ENCODE results near the gene TNFRSF21.
"Not testable (repeated sequence)": the region's sequence is repeated elsewhere in the genome, so short reads cannot be mapped to it uniquely, and the experiment has no call there.

Gene TNFRSF21

GRCh38 chr6:47286301-47286700 lies 23.4 kb downstream of the TNFRSF21 start:
- DNase-seq (ENCODE audit: low spot score): no peak

DNA sequence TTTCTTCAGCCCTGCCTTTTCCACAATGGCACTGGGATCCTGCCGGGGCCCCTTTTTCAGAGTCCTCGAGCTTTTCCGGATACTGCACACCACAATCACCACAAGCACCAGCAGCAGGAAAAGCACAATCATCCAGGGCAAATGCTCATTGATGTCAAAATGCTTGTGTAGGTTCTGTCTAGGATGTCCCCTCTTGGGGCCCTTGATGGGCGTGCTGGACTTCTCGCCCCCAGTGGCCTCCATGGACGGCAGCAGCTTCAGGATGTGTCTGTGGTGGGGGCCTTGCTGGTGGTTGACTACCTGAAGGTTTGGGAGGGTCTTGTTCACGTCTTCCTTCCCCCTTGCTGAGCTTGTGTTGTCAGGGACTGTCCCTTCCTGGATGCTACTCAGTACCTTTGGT lies 25.7 kb downstream of the TNFRSF21 start:
- DNase-seq (ENCODE audit: low spot score): no peak

- no peak for DNase-seq (ENCODE audit: low spot score)
These were observed 31.2 kb downstream of the TNFRSF21 start for GRCh38 chr6:47278545-47278944.

DNA sequence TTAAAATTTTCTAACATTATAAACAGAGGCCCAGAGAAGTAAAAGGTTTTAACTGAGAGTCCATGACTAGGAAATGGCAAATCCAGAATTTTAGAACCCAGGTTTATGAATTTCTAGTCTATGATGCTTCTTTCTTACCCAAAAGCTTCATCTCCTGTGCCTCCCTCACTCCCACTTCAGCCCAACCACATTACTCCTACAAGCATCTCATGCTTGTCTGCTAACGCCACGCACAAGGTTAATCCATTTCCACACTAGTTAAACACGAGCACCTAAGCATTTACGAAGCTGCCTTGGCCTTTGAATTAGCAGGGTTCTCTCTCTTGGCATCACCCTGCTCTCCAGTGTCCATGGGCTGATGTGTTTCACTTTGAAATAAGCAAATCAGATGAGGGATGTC lies 32.0 kb downstream of the TNFRSF21 start:
- DNase-seq (ENCODE audit: low spot score): no peak

GRCh38 chr6:47276377-47276776 lies 33.3 kb downstream of the TNFRSF21 start:
- no peak for DNase-seq (ENCODE audit: low spot score)

GRCh38 chr6:47275640-47276039 lies 34.1 kb downstream of the TNFRSF21 start:
- DNase-seq (ENCODE audit: low spot score): no peak

- not testable (repeated sequence) for DNase-seq (ENCODE audit: low spot score)
These were observed 34.6 kb downstream of the TNFRSF21 start for GRCh38 chr6:47275132-47275531.

DNA sequence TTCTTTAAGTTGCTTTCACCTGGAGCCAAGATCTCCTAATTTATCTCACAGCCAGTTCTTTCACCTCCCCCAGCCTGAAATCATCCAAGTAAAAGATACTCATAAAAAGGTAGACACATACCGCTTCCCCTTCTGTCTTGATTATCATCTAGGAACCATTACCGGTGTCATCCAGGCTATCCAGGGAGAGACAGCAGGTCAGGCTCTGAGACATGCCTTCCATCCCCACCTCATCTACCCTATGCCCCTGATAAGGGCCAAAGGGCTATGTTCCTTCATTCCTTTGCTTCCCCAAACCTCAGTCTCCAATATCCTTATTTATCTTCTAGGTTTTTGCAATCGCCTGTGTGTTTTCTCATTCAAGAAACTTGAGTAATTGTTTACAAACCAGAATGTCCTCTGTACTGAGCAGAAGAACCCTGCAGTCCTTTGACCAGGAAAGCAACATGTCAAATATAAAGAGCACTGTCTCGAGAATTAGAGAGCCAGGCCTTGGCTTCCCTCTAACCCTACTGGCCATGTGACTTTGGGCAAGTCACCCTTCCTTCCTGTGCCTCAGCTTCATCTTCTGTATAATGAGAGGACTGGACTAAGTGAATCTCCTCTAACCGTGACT lies 41.0 kb downstream of the TNFRSF21 start:
- no peak for DNase-seq (ENCODE audit: low spot score)

DNA sequence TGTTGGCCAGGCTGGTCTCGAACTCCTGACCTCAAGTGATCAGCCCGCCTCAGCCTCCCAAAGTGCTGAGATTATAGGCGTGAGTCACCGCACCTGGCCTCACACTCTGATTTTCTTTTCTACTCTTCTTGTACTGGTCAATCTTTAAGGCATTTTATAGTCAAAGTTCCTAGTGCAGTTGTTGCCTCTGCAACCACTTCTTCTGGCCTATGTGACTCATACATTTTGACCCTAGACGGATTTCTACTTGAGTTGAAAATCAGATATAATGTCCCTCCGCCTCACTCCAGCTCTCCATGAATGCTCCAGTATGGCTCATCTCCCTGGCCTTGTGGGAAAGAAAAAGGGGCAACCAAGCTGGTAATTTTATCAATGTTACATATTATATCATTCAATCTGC lies 42.4 kb downstream of the TNFRSF21 start:
- no peak for DNase-seq (ENCODE audit: low spot score)

DNA sequence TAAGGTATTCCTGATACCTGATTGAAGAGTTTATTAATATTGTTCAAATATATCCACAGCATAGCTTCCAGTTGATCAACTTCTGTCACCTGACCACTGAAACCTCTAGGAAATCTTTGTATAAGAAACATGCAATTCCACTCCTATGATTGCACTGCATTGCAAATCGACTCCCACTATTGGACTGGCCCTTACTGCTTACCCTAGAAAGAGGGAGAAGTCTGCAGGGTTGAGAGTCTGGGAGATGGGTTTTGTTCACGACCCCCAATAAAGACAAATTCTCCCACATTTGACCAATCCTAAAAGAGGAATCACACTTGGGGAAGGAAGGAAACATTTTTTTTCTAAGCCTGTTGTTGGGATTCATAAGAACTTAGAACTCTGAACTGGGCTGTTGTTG lies 43.7 kb downstream of the TNFRSF21 start:
- no peak for DNase-seq (ENCODE audit: low spot score)

- DNase-seq (ENCODE audit: low spot score): no peak
These were observed 44.9 kb downstream of the TNFRSF21 start for GRCh38 chr6:47264775-47265184.

- DNase-seq (ENCODE audit: low spot score): no peak
These were observed 46.4 kb downstream of the TNFRSF21 start for GRCh38 chr6:47263268-47263667.

GRCh38 chr6:47262231-47262630 lies 47.5 kb downstream of the TNFRSF21 start:
- no peak for DNase-seq (ENCODE audit: low spot score)

DNA sequence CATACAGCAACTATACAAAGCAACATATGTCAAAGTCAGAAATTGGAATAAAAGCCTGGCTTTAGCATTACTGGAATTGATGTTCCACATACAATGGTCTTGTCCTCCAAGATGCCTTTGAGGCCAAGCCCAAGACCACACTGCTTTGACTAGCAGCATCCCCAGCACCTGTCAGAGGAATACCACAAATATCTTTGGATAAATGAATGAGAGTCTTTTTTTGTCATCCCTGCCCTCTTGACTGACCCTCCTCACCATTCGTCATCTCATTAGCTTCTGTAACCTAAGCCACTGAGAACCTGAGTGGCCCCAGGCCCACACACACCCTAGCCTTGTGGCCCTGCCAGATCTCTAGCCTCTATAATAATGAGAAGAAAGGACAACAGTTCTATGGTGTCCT lies 48.5 kb downstream of the TNFRSF21 start:
- no peak for DNase-seq (ENCODE audit: low spot score)

GRCh38 chr6:47260021-47260420 lies 49.7 kb downstream of the TNFRSF21 start:
- no peak for DNase-seq (ENCODE audit: low spot score)

DNA sequence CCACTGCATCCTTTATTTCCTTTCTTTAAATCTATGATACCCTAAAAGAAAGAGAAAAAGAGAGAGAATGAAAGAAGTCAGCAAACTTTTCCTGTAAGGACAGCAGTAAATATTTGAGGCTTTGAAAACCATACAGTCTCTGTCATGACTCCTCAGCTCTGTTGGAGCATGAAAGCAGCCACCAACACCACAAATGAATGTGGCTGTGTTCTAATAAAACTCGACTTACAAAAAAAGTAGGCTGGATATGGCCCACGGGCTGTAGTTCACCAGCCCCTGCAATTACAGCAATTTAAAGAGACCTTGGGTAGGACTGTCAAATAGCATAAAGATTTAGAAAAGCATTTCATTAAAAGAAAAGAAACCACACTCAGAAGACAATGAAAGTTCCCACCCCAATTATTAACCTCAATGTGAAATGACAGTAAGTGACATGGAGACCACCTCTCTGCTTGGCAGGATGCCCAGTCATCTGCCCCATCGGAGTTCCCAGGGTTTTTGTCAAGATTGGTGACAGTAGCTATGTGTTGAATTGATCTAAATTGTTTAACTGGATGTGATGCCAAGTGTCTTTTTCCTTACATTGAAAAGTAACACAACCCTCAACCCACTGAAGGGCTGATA lies 50.9 kb downstream of the TNFRSF21 start:
- DNase-seq (ENCODE audit: low spot score): no peak

GRCh38 chr6:47256981-47257730 lies 52.5 kb downstream of the TNFRSF21 start:
- no peak for DNase-seq (ENCODE audit: low spot score)

GRCh38 chr6:47256361-47256760 lies 53.3 kb downstream of the TNFRSF21 start:
- DNase-seq (ENCODE audit: low spot score): no peak

GRCh38 chr6:47254906-47255305 lies 54.8 kb downstream of the TNFRSF21 start:
- no peak for DNase-seq (ENCODE audit: low spot score)

GRCh38 chr6:47254051-47254450 lies 55.7 kb downstream of the TNFRSF21 start:
- no peak for DNase-seq (ENCODE audit: low spot score)

GRCh38 chr6:47253136-47253535 lies 56.6 kb downstream of the TNFRSF21 start:
- DNase-seq (ENCODE audit: low spot score): no peak

- DNase-seq (ENCODE audit: low spot score): no peak
These were observed 57.1 kb downstream of the TNFRSF21 start for GRCh38 chr6:47252633-47253032.

GRCh38 chr6:47251396-47251795 lies 58.3 kb downstream of the TNFRSF21 start:
- DNase-seq (ENCODE audit: low spot score): no peak
